CD4-positive, alpha-beta T cell (primary cell): ENCODE results near the gene SNX19. TPM values are rescaled to one million over a fixed set of nuclear protein-coding genes. Genes with fewer than 3 reads are reported as not detected.

Source experiments
- ATAC-seq: fragments of 200-7000 bp; cut with Tn5 transposase; one replicate; pipeline ENCODE4 v1.10.0; 2022; ENCODE audit warnings: mild to moderate bottlenecking; ENCODE audit not compliant: poor library complexity
- CTCF ChIA-PET: fragments of 350-600 bp; sonication (Branson Sonifier 250); formaldehyde crosslinking; loops from one replicate; lab custom pipeline; 2021; ENCODE audit warnings: antibody characterized with exemption, inconsistent platforms; lab: Charles Lee
- POLR2A ChIA-PET: fragments of 350-600 bp; sonication (Branson Sonifier 250); formaldehyde crosslinking; loops from one replicate; lab custom pipeline; 2021; ENCODE audit warnings: antibody characterized with exemption, inconsistent platforms; lab: Charles Lee
- DNase-seq, 14 experiments: peaks; one replicate each; pipeline ENCODE4 v3.0.0-alpha.2; 2013 to 2020; ENCODE audit warnings: mixed read lengths in 2 of 14
- H3K27ac ChIP-seq, 2 donors: one replicate each; pipeline versions ENCODE4 v1.5.1 to v1.7.0; 2013; ENCODE audit warnings: low read length in 2 of 2, low read depth in 1 of 2, mild to moderate bottlenecking in 1 of 2
- H3K27me3 ChIP-seq, 2 experiments: 1 replicate in 1 of 2; 2 replicates in 1 of 2; pipeline versions ENCODE4 v1.6.1 to v1.7.0; 2013; ENCODE audit warnings: low read length in 2 of 2, control low read depth in 1 of 2, mild to moderate bottlenecking in 1 of 2, moderate library complexity in 1 of 2; ENCODE audit not compliant: insufficient read depth in 2 of 2, control insufficient read depth in 1 of 2
- H3K36me3 ChIP-seq: one replicate; pipeline ENCODE4 v1.6.1; 2013; ENCODE audit warnings: low read length, control low read depth; ENCODE audit not compliant: insufficient read depth
- H3K4me1 ChIP-seq: one replicate; pipeline ENCODE4 v1.6.1; 2013; ENCODE audit warnings: low read length, control low read depth; ENCODE audit not compliant: insufficient read depth
- H3K4me3 ChIP-seq: one replicate; pipeline ENCODE4 v1.5.1; 2013; ENCODE audit warnings: mild to moderate bottlenecking, low read length, moderate library complexity
- H3K9me3 ChIP-seq, 2 experiments: 1 replicate in 1 of 2; 2 replicates in 1 of 2; pipeline versions ENCODE4 v1.6.1 to v1.7.0; 2013; ENCODE audit warnings: low read length in 2 of 2, mild to moderate bottlenecking in 2 of 2, control low read depth in 1 of 2, moderate library complexity in 1 of 2; ENCODE audit not compliant: control insufficient read depth in 1 of 2, insufficient read depth in 1 of 2
- H3K27ac Mint-ChIP-seq: one replicate; pipeline ENCODE4 v1.8.0; 2020; ENCODE audit warnings: mixed read lengths
- H3K27me3 Mint-ChIP-seq: one replicate; pipeline ENCODE4 v1.8.0; 2021; ENCODE audit warnings: mixed read lengths
- H3K36me3 Mint-ChIP-seq: one replicate; pipeline ENCODE4 v1.8.0; 2021; ENCODE audit warnings: low read depth, mixed read lengths
- H3K4me1 Mint-ChIP-seq: one replicate; pipeline ENCODE4 v1.8.0; 2021; ENCODE audit warnings: low read depth, mixed read lengths
- H3K4me3 Mint-ChIP-seq: one replicate; pipeline ENCODE4 v1.8.0; 2020; ENCODE audit warnings: mild to moderate bottlenecking, mixed read lengths
- H3K9me3 Mint-ChIP-seq: one replicate; pipeline ENCODE4 v1.8.0; 2020; ENCODE audit warnings: mixed read lengths
- CTCF ChIP-seq: fragments of 200-600 bp; IDR thresholded peaks from one replicate; pipeline ENCODE4 v1.8.0; 2022; ENCODE audit warnings: antibody characterized with exemption, mild to moderate bottlenecking
- intact Hi-C, 2 experiments: fragments of 100-400 bp; cut with DNase I in 1 of 2; cut with micrococcal nuclease in 1 of 2; formaldehyde crosslinking; loops; one replicate each; pipeline versions ENCODE4 v1.15.1 to v1.9.0; 2023 to 2025; cut with DNase I, micrococcal nuclease
- total RNA-seq, 174 experiments: library from RNA in 2 of 174; stranded (reverse) in 2 of 174; gene quantifications; one replicate each; pipeline ENCODE4 v1.2.3 and lab custom pipeline; 2021 to 2026

The SNX19 gene
- total RNA-seq, 2 experiments from 2014 or later, result 41.2 to 43.8 TPM

GRCh38 chr11:130872981-130873380 is 43.3 kb downstream of the SNX19 start:
- Mint-ChIP-seq H3K4me1 (no peaks in the 10 kb centered on the region), H3K27ac (no peak overlapping the region)

DNA sequence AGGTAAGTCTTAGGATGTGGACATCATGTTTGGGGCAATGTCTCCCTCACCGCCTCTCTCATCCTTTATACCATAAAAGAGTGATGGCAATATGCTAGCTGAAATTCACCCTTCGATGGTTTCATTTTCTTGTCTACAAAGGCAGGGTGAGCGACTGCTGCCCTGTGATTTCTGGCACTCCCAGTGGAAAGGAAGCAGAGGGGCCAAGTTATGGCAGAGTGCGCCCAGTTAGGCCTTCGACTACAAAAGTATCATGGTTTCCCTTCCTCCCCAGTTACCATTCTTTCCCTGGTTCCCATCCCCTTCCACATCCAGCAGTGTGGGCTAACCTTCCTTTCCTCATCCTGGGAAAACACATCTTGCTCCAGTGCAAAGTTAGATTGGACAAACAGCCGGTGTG is 43.8 kb downstream of the SNX19 start:
- ChIA-PET POLR2A (no interaction called here), CTCF (interaction anchor here (1.9 kb wide), 1 partner anchor 10 kb away, joined by 5 read pairs; no protein-coding TSS in a partner anchor)
- Histone ChIP-seq H3K27me3 (no peaks in the 10 kb centered on the region), H3K4me1 (no peaks in the 10 kb centered on the region), H3K9me3 (no peaks in the 10 kb centered on the region), H3K4me3 (no peak overlapping the region), H3K36me3 (peaks cover 46% of the 10 kb centered on the region), H3K27ac (no peak overlapping the region)
- intact Hi-C loops, result no loop called here
- Mint-ChIP-seq H3K9me3 (no peaks in the 10 kb centered on the region), H3K27me3 (no peaks in the 10 kb centered on the region), H3K27ac (no peak overlapping the region), H3K36me3 (peaks cover 78% of the 10 kb centered on the region), H3K4me3 (no peak overlapping the region), H3K4me1 (no peaks in the 10 kb centered on the region)
- DNase-seq (no peak), ATAC-seq (no peak)
- TF ChIP-seq CTCF, result no peak

More at GRCh38 chr11:130872981-130873380, 43.3 kb downstream of the SNX19 start:
- Histone ChIP-seq H3K9me3 (no peaks in the 10 kb centered on the region), H3K27me3 (no peaks in the 10 kb centered on the region), H3K27ac (no peak overlapping the region), H3K4me1 (no peaks in the 10 kb centered on the region), H3K36me3 (peaks cover 50% of the 10 kb centered on the region), H3K4me3 (no peak overlapping the region)
- ATAC-seq, result no peak
- ChIA-PET CTCF (no interaction called here), POLR2A (no interaction called here)
- Mint-ChIP-seq H3K4me3 (no peak overlapping the region), H3K36me3 (peaks cover 82% of the 10 kb centered on the region), H3K9me3 (no peaks in the 10 kb centered on the region), H3K27me3 (no peaks in the 10 kb centered on the region)
- intact Hi-C loops, result no loop called here
- DNase-seq, result no peak
- no peak for TF ChIP-seq CTCF

GRCh38 chr11:130872102-130872501 is 44.2 kb downstream of the SNX19 start:
- ChIA-PET POLR2A (no interaction called here), CTCF (interaction anchor here (1.9 kb wide), 1 partner anchor 10 kb away, joined by 5 read pairs; no protein-coding TSS in a partner anchor)
- H3K9me3 Mint-ChIP-seq, result no peaks in the 10 kb centered on the region
- H3K36me3 Mint-ChIP-seq, result peaks cover 73% of the 10 kb centered on the region
- Histone ChIP-seq H3K27me3 (no peaks in the 10 kb centered on the region), H3K36me3 (peaks cover 42% of the 10 kb centered on the region), H3K27ac (no peak overlapping the region), H3K9me3 (no peaks in the 10 kb centered on the region), H3K4me1 (no peaks in the 10 kb centered on the region), H3K4me3 (no peak overlapping the region)
- no peak for TF ChIP-seq CTCF
- intact Hi-C loops, result no loop called here
- ATAC-seq (no peak), DNase-seq (no peak)
- no peaks in the 10 kb centered on the region for H3K27me3 Mint-ChIP-seq
- no peaks in the 10 kb centered on the region for H3K4me1 Mint-ChIP-seq
- H3K4me3 Mint-ChIP-seq, result no peak overlapping the region
- H3K27ac Mint-ChIP-seq, result no peak overlapping the region
